CD1c-positive myeloid dendritic cell (primary cell): ENCODE data around the gene BCL2L11.
A peak's percentile ranks its signal among the peaks of the same experiment; 100 is the strongest.

ENCODE experiments used
- DNase-seq: peaks from one replicate; pipeline ENCODE4 v3.0.0-alpha.2; 2016; ENCODE audit errors: extremely low spot score

BCL2L11 gene

DNA sequence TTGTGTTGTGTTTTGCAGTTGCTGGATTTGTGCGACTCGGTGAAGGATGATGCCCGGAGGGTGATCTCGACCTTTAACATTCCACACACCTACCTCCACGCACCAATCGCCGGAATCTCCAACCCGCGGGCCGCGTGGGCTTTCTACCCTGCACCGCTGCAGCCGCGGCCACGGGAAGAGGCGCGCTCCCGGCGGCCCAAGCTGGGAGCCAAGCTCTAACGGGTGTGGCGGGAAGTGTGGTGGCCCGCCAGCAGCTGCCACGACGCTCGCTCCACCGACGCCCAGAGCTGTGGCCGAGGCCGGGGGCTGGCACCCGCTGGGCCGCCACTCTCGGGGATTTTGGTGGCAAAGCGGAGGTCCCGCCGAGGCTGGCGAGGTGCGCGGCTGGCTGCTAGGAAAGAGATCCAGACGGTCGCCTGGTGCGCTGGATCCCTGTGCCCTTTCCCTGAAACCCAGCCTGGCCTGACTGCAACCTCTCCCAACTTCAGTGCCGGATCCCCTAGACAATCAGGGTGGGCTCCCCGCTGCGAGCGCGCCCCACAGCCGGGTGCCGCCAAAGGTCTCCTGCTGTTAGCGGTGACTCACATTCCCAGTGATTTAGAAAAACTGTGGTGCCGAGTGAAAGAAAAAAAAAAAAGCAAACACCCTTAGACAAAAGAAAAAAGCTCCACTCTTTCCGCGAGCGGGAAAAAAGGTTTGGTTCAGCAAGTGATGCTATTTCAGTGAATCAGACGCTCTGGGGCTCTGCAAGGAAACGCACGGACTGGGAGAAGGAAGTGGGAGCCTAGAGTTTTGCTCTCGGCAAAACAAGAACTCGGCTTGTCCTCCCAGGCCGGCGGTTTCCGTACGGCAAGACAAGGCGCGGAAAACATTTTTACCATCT is 2.9 kb upstream of the BCL2L11 start:
- peak; percentile 74 for DNase-seq

DNA sequence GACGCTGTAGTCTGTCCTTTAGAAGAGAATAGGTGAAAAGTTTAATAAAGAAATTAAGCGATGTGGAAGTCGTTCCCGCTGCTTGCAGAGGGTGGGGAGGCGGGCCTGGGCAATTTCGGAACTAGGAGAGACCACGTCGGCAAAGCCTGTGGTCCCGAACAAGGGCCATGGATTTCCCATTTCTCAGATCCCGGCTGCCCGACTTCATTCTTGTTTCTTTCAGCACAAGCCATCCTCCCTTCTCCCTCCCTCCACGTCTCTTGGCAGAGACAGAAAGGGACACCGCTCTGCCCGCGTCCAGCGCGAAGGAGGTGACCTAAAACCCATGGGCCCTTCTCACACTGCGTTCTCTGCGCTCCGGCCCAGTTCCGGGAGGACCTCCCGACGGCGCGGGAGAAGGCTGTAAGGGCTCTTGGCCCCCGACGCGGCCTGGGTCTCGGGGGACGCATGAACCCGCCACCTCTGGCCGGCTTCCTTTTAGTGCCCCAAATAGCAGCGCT is 2.2 kb upstream of the BCL2L11 start:
- no peak for DNase-seq

DNA sequence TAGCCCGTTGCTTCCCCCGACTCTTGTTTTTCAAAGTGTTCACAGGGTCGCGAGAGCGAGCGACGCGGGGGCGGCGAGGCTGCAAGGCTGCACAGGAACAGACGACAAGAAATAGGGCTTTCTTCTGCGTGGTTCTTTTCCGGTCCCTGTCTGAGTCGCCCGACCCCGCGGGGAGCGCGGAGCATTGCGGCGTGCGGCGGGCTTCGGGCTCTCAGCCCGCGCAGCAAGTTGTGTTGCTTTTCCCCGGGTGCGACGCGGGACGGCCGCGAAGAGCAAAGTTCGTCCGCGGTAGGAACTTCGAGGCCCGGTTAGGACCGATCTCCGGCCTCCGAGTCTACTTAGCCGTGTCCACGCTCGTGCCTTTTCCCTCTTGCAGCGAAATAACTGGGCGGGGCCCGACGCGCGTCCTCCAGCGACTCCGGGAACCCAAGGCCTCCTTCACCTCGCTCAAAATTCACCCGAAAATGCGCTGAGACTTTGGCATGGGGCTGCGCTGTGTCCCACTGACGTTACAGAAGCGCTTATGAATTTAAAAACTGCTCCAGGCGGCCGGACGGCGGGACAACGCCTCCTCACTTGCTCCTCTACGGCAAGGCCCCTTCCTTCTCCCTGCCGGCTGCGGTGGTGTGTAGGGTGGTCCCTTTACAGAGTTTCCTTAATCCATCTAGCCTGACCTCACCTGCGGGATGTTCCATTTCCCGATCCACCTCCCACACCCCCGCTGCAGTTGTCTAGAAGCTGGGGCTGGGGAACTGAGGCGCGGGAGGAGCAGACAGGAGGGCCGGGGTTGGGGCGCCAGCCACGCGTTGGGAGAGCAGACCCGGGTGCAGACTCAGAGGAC is 1.5 kb upstream of the BCL2L11 start:
- DNase-seq, result peak; percentile 30

DNA sequence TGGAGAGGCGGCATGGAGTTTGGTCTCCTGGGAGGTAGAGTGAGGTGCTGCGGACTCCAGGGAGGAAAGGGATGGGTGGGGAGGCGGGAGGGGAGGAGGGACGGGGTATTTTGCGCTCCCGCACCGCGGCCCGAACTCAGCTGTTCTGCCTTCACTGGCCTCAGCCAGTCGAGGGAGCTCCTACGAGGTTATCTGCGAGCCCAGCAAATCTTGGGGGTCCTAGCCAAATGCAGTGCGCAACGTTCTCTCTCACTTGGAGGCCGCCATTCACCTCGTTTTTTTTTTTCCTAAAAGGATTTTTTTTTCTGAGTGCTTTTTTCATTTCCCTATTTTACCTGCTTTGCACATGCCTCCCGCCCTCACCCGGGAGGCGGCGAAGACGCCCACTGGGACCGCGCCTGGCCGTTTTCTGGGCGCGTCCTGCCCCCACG is 877 bp upstream of the BCL2L11 start:
- peak; percentile 85 for DNase-seq

DNA sequence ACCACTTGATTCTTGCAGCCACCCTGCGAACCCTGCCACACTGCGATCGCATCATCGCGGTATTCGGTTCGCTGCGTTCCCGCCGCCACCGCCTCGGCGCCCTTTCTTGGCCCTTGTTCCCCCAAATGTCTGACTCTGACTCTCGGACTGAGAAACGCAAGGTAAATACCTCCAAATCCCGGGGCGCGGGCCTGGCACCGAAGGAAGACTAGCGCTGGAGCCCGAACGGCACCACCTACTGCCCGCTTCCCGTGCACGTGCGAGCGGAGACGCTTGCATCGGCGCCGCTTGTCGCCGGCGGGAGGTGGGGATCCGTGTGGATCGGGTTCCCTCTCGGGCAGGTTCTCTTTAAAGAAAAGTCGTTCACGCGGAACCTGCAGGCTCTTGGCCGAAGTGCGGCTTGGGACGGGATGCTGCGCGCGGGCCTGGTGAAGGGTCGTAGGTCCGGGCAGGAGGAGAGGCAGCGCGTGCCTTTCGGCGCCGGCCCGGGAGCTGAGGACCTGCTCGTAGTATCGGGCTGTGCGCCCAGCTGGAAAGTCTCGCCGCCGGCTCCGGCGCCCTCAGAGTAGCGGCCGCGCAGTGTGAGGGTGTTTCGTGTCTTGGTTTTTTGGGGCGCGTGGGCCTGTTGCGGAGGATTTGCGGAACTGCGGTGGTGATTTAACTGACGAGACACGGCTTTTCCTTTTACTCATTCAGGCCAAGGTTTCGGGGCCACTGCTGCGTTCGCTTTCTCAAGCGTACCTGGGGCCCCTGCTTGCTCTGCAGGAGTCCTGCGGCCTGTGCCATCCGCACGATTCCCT is 514 bp downstream of the BCL2L11 start:
- peak; percentile 76 for DNase-seq

DNA sequence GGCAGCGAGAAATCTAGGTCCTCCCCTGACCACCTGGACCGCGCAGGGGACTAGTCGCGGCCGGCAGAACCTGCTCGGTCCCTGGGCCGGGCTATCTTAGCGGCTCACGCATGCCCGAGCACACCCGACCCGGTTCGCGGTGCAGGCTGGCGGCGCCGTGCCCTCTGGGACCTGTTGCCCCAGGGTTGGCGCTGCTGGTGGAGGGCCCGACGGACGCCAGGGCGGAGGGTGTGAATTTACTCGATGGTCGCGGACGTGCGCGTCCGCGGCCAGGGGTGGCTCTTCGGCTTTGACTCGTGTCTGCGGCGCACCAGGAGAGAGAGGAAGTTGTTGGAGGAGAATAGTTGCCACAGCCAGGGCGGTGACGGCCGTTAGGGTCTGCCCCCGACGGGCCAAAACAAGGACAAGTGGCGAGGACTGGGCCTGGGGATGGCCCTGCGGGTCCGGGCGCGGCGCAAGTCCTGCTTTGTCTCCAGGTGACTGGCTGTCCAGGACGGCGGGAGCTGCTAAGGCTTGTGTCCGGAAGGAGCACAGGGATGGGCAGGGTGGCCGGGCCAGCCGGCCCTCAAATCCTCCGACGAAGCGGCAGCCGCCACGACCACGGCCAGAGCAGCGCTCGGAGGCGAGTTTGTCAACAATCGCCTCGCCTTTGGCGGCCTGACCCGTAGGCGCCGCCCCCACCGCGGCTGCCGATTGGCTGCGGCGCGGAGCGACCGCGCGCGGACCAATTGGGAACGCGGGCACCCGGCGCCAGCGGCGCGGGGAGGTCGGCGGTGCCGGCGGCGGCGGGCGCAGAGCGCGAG is 1.3 kb downstream of the BCL2L11 start:
- DNase-seq, result peak; percentile 95

DNA sequence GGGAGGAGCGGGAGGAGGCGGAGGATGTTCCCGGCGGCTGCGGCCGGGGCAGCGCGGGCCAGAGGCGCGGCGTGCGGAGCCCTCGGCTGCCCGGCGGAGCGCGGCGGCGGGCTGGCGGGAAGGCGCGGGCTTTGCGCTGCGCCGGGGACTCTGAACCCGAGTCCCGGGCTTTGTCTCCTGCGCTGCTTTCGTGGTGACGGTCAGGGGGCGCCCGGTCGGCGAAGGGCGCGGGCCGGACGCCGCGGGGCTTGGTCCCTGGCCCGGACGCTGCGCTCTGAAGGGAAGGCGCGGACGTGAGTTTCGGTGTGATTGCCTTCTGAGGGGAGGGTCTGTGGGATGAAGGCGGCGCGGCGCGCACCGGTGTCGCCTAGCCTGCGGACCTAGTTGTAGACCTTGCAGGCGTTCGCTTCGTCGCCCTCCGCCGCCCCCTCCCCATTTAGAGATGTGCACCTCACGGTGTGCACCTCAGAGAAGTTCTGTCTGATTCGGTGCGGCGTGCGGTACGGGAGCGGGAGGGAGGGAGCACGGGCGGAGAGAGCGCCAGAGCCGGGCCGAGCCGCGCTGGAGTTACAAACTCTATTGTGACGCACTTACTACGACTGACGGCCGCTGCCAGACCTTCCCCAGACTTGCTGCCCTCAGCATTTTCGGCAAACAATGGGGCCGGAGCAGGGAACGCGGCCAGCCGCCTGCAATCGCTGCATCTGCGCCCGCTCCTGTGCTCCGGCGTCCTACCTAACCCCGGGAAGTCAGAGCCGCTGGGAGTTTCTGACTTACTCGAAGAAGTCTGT is 2.1 kb downstream of the BCL2L11 start:
- peak; percentile 67 for DNase-seq

DNA sequence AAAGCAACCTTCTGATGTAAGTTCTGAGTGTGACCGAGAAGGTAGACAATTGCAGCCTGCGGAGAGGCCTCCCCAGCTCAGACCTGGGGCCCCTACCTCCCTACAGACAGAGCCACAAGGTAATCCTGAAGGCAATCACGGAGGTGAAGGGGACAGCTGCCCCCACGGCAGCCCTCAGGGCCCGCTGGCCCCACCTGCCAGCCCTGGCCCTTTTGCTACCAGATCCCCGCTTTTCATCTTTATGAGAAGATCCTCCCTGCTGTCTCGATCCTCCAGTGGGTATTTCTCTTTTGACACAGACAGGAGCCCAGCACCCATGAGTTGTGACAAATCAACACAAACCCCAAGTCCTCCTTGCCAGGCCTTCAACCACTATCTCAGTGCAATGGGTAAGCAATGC is 3.0 kb downstream of the BCL2L11 start:
- no peak for DNase-seq

DNA sequence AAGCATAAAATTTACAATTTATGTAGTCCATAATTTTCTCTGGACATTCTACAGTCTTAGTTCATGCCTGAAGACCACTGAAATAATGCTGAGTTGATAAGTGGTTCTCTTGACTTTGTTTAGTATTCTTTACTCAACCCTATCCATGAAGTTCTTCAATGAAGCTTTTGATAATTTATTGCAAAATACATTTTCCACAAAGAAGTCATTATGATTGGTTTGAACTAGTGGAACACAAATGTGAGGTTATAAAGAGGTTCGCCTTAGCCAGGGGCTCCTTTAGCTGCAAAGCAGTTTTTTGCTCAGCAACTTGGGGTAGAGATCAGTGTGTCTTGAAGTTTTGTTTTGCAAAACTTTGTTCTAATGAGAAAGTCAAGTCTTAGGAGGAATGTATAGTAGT is 5.9 kb downstream of the BCL2L11 start:
- DNase-seq, result no peak

DNA sequence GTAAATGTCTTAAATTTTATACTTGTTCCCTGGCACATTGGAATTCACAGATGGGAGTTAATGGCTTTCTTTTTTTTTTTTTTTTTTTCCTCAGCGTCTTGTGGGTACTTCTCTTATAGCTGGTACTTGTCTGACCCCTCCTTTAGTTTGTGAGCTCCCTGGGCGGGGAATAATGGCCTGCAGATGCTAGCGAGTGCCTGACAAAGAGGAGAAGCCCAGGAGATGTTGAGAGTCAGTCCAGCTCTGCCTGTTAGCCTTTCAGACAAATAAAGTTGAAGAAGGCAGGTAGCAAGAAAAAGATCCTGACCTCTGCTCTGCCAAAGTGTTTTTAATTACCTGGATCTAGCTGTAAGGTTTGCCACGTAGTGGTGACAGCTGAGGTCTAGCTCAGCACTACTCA is 6.6 kb downstream of the BCL2L11 start:
- no peak for DNase-seq

DNA sequence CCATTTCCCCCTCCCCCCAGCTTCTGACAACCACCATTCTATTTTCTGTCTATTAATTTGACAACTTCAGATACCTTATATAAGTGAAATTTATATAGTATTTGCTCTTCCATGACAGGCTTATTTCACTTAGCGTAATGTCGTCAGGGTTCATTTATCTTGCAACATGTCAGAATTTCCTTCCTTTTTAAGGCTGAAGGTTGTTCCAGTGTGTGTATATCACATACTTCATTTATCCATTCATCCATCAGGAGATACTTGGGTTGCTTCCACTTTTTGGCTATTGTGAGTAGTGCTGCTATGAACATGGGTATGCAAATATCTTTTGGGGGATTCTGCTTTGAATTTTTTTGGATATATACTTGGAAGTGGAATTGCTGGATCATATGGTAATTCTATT is 7.4 kb downstream of the BCL2L11 start:
- no peak for DNase-seq

DNA sequence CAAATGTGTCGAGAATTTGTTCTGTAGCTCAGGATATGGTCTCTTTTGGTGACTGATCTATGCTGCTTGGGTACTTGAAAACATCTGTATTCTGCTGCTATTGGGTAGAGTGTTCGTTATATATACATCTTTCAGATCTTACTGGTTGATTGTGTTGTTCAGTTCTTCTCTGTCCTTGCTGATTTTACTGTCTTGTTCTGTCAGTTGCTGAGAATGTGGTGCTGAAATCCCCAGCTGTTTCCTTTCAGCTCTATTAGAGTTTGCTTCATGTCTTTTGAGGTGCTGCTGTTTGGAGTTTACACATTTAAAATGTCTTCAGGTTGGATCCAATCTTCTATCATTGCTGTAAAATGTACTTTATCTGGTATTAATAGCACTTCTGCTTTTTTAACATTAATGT is 12.9 kb downstream of the BCL2L11 start:
- DNase-seq, result no peak

DNA sequence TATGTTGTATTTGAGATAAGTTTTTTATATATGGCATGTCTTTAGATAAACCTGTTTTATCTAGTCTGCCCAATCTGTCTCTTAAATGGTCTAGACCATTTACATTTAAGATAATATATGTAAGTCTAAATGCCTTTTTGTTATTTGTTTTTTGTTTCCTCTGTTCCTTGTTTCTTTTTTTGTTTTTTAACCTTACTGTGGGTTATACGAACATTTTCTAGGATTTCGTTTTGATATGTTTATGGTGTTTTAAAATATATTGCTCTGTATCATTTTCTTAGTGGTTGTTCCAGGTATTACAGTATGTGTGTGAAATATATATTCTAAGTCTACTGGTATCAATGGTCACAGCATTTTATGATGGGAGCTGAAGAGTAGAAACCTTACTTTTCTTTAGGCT is 13.3 kb downstream of the BCL2L11 start:
- DNase-seq, result no peak

DNA sequence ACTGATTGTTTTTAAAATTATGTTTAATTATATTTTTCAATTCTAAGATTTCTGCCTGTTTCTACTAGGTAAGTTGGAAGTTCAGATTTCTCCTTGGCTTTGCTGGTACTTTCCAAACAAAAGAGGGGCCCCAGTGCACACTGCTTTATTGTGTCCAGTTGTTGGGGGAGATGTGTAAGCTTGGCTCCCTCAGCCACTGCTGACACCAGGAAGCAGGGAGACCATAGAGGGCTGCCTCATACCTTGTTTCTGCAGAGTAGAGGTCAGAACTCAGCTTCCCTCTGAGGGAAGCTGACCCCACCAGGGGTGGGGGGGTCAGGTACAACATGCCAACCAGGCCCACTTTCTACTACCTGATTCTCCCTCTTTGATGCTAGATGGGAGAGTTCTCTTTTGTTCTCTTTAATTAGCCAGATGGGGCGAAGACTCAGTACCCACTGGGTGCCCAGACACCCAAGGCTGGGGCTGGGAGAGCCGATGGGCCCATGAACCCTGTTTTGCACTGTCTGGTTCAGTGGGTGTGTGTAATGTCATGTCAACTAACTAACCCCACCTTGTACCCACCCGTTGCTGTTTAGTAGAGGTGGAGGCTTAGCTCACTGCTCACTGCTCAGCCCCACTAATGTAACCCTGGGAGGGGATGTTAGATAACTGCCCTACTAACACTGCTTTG is 14.7 kb downstream of the BCL2L11 start:
- DNase-seq, result no peak

DNA sequence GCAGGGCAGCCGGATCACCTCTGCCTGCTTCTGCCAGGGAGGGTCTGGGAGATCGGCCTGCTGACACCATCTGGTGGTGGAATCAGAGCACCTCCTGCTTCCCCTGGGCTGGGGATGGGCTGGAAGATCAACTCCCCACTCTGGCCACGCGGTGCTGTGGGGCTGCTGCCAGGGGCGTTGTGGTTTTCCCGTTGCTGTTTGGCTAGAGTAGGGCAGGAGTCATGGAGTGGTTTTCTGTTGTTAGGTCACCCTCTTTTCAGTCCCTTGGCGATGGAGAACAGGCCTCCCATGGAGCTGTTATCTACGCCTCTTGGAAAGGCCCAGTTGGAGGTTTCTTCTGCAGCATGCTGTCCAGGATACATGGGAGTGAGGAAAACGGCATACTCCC is 15.2 kb downstream of the BCL2L11 start:
- DNase-seq, result no peak

DNA sequence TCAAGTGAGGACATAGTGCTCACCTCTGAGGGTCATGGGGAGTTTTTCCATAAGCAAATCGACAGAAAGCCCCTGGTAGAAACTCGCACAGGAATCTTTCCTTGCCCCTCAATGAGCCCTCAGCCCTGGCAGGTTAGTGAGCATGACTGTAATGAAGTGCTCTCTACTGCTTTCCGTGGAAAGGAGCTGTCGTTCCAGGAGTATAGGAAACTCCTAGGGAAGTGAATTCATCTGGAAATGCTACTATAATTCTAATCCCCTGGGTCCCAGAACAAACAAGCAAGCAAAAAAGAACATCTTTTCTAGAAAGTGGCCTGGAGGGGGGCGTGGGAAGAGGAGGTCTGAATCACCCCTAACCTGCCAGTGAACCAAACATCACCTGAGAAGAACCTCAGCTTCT is 18.1 kb downstream of the BCL2L11 start:
- no peak for DNase-seq

DNA sequence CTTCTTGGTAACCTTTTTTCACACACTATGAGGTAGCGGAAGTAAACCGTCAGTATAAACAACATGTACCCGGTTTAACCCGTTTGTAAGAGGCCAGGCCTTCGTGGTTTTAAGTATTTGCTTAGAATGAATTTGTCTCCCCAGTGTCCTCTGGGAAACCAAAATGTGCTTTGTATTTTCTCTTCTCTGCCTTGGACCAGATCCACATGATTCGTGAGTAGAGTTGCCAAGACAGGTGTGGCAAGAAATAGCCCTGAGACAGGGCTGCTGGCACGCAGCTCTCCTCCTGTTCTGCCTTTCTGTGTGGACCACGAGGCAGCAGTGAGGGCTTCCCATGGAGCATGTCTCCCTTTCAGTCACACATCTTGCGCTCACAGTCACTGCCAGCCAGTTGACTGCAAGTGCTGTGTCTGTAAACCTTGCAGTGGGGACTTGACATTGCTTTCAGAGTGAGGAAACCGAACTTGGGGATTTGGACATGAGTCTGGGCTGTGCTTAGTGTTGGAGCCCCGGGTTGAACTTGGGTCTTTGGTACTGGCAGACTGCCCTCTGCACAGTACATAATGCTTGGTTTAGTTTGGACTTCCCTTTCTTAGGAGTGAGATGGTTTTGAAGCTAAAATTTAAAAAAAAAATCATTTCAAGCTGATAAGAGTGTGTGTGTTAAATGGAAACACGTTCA is 19.1 kb downstream of the BCL2L11 start:
- no peak for DNase-seq

DNA sequence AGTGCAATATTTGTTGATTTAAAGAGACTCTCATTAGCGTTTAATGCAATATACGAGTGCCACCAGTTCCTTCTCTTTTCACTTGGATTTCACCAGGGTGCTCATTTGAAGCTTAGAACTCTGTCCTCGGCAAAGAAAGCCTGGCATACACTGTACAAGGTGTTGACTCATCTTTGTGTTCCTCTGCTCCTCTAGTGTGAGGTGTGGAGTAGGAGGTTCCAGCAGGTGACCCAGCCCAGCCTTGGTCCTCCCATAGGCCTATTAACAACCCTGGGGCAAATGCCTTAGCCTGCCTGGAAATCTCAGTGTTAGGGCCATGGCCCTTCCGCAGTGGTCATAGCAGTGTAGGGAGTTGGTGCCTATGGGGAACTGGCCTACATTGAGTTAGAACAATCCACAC is 20.1 kb downstream of the BCL2L11 start:
- no peak for DNase-seq

DNA sequence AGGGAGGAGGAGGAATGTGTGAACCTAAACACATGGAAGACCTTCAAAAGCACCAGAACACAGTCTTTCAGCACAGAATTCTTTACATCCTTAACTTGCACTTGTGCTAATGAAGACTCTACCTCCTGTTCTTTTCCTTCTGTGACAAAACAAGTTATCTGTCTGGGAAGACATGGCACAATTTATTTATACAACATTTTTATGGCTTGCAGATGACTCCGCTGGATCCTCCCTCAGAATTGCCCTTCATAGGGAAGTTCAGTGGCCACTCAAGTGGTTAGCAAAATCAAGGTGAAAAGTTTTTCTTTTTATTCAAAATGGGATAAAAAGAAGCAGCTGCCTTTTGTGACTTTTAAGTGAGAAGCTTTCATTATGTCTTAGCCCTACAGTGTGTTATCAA is 21.4 kb downstream of the BCL2L11 start:
- no peak for DNase-seq
